ENCODE measurements around the gene SFXN1. TPM values are rescaled to one million over a fixed set of nuclear protein-coding genes. Genes with fewer than 3 reads are reported as not detected.

Gene SFXN1
- polyA plus RNA-seq, 3 donors: 5.8 to 10.3 (median 8.3) TPM

DNA sequence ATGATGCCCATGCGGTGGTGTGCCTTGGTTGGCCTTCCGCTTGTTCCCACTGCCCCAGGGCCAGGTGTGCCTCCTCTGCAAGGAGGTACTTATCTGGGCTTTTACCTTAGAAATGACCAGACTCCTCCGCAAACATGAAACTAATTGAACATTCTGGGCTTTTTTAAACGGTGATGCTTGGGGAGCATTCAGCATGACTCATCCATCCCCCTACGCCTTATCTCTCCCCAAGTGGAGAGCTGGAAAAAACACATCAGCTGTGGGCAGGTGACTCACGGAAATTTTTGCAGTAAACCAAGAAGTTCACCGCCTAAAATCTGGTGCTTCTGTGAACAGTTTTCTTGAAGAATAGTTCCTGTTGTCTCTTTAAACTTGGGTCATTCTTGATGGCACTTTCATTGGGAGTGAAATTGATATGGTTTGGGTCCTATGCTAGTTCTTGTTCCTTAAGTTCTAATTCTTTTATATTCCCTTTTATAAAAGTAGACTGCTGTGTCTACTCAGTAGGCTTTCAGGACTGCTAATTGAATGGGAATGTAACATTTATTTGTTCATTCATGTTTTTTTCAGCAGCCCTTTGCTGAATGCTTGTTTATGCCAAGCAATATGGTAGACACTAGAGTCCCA is 39.6 kb downstream of the SFXN1 start:
- H3K79me2 ChIP-seq (ENCODE audit: insufficient read depth, low read length): no peaks in the 10 kb centered on the region
- H3K4me3 Mint-ChIP-seq: no peak overlapping the region
- H3K4me1 ChIP-seq (ENCODE audit: control insufficient read depth in 1 of 2, insufficient read depth in 2 of 2, low read length in 2 of 2): no peaks in the 10 kb centered on the region
- TF ChIP-seq, protein P1, sequence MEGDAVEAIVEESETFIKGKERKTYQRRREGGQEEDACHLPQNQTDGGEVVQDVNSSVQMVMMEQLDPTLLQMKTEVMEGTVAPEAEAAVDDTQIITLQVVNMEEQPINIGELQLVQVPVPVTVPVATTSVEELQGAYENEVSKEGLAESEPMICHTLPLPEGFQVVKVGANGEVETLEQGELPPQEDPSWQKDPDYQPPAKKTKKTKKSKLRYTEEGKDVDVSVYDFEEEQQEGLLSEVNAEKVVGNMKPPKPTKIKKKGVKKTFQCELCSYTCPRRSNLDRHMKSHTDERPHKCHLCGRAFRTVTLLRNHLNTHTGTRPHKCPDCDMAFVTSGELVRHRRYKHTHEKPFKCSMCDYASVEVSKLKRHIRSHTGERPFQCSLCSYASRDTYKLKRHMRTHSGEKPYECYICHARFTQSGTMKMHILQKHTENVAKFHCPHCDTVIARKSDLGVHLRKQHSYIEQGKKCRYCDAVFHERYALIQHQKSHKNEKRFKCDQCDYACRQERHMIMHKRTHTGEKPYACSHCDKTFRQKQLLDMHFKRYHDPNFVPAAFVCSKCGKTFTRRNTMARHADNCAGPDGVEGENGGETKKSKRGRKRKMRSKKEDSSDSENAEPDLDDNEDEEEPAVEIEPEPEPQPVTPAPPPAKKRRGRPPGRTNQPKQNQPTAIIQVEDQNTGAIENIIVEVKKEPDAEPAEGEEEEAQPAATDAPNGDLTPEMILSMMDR (IDR thresholded peaks at IDR 0.05): no peak
- H3K27ac Mint-ChIP-seq: no peak overlapping the region
- DNase-seq: no peak
- peaks cover 6% of the 10 kb centered on the region for H3K4me1 Mint-ChIP-seq
- intact Hi-C loops (cut with micrococcal nuclease): no loop called here
- no peaks in the 10 kb centered on the region for H4K20me1 ChIP-seq (ENCODE audit: insufficient read depth, low read length)
- H3K36me3 Mint-ChIP-seq: peaks cover 73 to 88% of the 10 kb centered on the region in 2 donors
- H3K4me3 ChIP-seq (replicated peaks in 1 of 3; ENCODE audit: low read depth in 2 of 3, low read length in 3 of 3): no peak overlapping the region
- H3K27me3 ChIP-seq (ENCODE audit: control insufficient read depth in 2 of 2, insufficient read depth in 2 of 2, low read length in 2 of 2): no peaks in the 10 kb centered on the region
- H2AFZ ChIP-seq (ENCODE audit: insufficient read depth, low read depth, low read length, poor library complexity, severe bottlenecking): no peak overlapping the region
- H3K27ac ChIP-seq (ENCODE audit: low read depth in 1 of 2, low read length in 2 of 2): no peak overlapping the region
- peaks cover 0 to 15% (median 8%) of the 10 kb centered on the region in 7 donors for H3K9me3 Mint-ChIP-seq
- H3K36me3 ChIP-seq (replicated peaks in 1 of 2; ENCODE audit: control insufficient read depth in 1 of 2, insufficient read depth in 2 of 2, low read length in 2 of 2): peaks cover 36 to 88% of the 10 kb centered on the region in 2 donors
- H3K4me2 ChIP-seq (replicated peaks; ENCODE audit: extremely low read depth, low read length, poor library complexity, severe bottlenecking): no peak overlapping the region
- 100% methylated on average over 4 of the region's 7 CpGs for WGBS (ENCODE audit: insufficient coverage)
- no peak overlapping the region for H3K9ac ChIP-seq (ENCODE audit: insufficient read depth, low read length, poor library complexity, severe bottlenecking)
- H3K9me3 ChIP-seq (replicated peaks in 1 of 2; ENCODE audit: control insufficient read depth in 1 of 2, insufficient read depth in 1 of 2, low read length in 2 of 2): no peaks in the 10 kb centered on the region
- H3K27me3 Mint-ChIP-seq (ENCODE audit: low read depth in 3 of 3): no peaks in the 10 kb centered on the region

DNA sequence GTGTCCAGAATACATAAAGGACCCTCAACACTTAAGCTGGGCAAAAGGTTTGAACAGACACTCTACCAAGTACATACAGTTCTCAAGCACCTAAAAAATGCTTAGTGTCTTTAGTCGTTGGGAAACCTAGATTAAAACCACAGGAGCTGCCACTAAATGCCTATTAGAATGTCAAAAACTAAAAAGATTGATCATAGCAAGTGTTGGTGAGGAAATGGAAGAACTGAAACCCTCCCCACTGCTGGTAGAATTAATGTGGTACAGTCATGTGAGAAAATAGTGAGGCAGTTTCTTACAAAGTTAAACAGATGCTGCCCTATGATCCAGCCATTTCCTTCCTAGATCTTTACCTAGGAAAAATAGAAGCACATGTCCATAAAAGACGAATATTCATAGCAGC is 40.6 kb downstream of the SFXN1 start:
- Histone ChIP-seq H4K20me1 (ENCODE audit: insufficient read depth, low read length) (no peaks in the 10 kb centered on the region), H2AFZ (ENCODE audit: insufficient read depth, low read depth, low read length, poor library complexity, severe bottlenecking) (no peak overlapping the region), H3K4me3 (replicated peaks in 1 of 3; ENCODE audit: low read depth in 2 of 3, low read length in 3 of 3) (no peak overlapping the region), H3K4me1 (ENCODE audit: control insufficient read depth in 1 of 2, insufficient read depth in 2 of 2, low read length in 2 of 2) (no peaks in the 10 kb centered on the region), H3K27me3 (ENCODE audit: control insufficient read depth in 2 of 2, insufficient read depth in 2 of 2, low read length in 2 of 2) (no peaks in the 10 kb centered on the region), H3K9ac (ENCODE audit: insufficient read depth, low read length, poor library complexity, severe bottlenecking) (no peak overlapping the region), H3K79me2 (ENCODE audit: insufficient read depth, low read length) (no peaks in the 10 kb centered on the region), H3K4me2 (replicated peaks; ENCODE audit: extremely low read depth, low read length, poor library complexity, severe bottlenecking) (no peak overlapping the region), H3K27ac (ENCODE audit: low read depth in 1 of 2, low read length in 2 of 2) (no peak overlapping the region), H3K9me3 (replicated peaks in 1 of 2; ENCODE audit: control insufficient read depth in 1 of 2, insufficient read depth in 1 of 2, low read length in 2 of 2) (no peaks in the 10 kb centered on the region), H3K36me3 (replicated peaks in 1 of 2; ENCODE audit: control insufficient read depth in 1 of 2, insufficient read depth in 2 of 2, low read length in 2 of 2) (peaks cover 34 to 85% of the 10 kb centered on the region in 2 donors)
- peaks cover 0 to 15% (median 8%) of the 10 kb centered on the region in 7 donors for H3K9me3 Mint-ChIP-seq
- peaks cover 6% of the 10 kb centered on the region for H3K4me1 Mint-ChIP-seq
- intact Hi-C loops (cut with micrococcal nuclease): no loop called here
- no peak overlapping the region for H3K4me3 Mint-ChIP-seq
- TF ChIP-seq, protein P1 (IDR thresholded peaks at IDR 0.05): no peak
- no peaks in the 10 kb centered on the region for H3K27me3 Mint-ChIP-seq (ENCODE audit: low read depth in 3 of 3)
- no peak overlapping the region for H3K27ac Mint-ChIP-seq
- WGBS (ENCODE audit: insufficient coverage): no CpG with 5 or more reads among the region's 2 CpGs
- no peak for DNase-seq
- peaks cover 70 to 83% of the 10 kb centered on the region in 2 donors for H3K36me3 Mint-ChIP-seq

Measured in CD14-positive monocyte (primary cell).